ENCODE results near the gene ZFYVE27. TPM values are rescaled to one million over a fixed set of nuclear protein-coding genes. Genes with fewer than 3 reads are reported as not detected.

Gene ZFYVE27
- polyA plus RNA-seq, 1 donor from 2014 or later, result 135 TPM

DNA sequence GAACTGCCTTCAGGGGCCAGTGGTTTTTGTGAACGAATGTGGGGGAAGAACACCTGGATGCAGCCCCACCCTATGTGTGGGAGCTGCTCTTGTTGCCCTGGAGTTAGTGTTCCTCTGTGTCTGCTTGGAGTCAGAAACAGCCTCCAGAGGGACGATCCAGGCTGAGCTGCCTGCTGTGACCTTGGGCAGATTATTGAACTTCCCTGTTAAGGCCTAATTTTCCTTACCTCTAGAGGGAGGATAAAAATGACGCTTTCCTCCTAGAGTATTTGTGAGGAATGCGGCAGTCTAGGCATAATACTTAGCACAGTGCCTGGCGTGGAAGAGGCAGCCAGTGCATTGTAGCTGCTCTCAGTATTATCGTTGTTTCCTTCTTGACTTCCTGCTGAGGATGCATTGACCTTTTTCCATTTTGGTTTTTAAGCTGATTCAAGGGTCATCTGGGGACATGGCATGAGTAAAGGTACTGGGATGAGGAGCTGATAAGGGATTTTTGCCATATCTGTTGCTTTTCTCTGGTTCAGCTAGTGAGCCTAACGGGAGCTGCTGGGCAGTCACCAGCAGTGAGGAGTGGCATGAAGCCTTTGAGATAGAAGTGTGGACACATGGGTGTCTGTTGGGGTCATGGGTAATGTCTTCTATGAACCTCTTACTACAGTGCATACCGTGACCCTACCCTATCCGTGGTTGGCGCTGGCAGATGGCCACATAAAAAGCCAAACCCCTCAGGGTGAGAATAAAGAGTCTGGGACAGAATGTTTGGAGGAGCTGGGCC is 6.4 kb downstream of the ZFYVE27 start:
- Histone ChIP-seq H3K9me3 (ENCODE audit: low read length) (no peaks in the 10 kb centered on the region), H4K20me1 (ENCODE audit: insufficient read depth) (no peaks in the 10 kb centered on the region), H3K4me3 (ENCODE audit: low read length) (no peak overlapping the region), H3F3A (ENCODE audit: insufficient read depth, low read length, poor library complexity, severe bottlenecking) (no peaks in the 10 kb centered on the region), H3K27ac (ENCODE audit: low read length) (no peak overlapping the region), H3K27me3 (ENCODE audit: insufficient read depth, low read depth, low read length) (no peaks in the 10 kb centered on the region), H2AFZ (ENCODE audit: low read depth, low read length) (no peak overlapping the region), H3K79me2 (replicated peaks; ENCODE audit: insufficient read depth, low read length) (peaks cover 17% of the 10 kb centered on the region), H3K9ac (ENCODE audit: low read length) (no peak overlapping the region), H3K9me2 (ENCODE audit: insufficient read depth, low read length) (no peaks in the 10 kb centered on the region), H3K4me2 (ENCODE audit: low read length) (no peak overlapping the region), H3K36me3 (ENCODE audit: insufficient read depth, low read length) (no peaks in the 10 kb centered on the region)
- TF ChIP-seq RAD21 (conservative IDR thresholded peaks at IDR 0.05) (no peak), TAF1 (IDR thresholded peaks at IDR 0.05; ENCODE audit: low read depth) (no peak)

DNA sequence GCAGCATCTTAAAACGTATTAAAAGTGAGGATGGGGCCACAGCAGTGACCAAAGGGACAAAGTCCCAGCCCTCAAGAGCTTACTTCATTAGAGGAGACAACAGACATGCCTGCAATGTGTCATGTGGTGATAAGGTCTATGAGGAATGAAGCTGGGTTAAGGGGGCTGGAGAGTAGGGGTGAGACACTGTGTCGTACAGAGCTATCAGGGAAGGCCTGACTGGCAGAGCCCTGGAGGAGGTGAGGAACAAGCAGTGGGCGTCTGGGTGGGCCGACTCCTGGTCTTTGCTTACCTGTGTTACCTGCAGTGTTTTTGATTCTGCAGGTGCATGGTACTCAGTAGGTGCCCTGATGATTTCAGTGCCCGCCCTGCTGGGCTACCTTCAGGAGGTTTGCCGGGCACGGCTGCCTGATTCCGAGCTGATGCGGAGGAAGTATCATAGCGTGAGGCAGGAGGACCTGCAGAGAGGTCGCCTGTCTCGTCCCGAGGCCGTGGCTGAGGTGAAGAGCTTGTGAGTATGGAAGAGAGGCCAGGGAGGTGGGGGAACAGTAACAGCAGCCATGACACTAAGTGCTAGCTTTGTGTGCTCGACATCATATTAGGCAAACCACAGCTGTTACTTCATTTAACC is 7.6 kb downstream of the ZFYVE27 start:
- Histone ChIP-seq H3K9me3 (ENCODE audit: low read length) (no peaks in the 10 kb centered on the region), H3K27ac (ENCODE audit: low read length) (no peak overlapping the region), H3K4me3 (ENCODE audit: low read length) (no peak overlapping the region), H3K9ac (ENCODE audit: low read length) (no peak overlapping the region), H3K79me2 (replicated peaks; ENCODE audit: insufficient read depth, low read length) (peaks cover 7% of the 10 kb centered on the region), H3K36me3 (ENCODE audit: insufficient read depth, low read length) (no peaks in the 10 kb centered on the region), H3K27me3 (ENCODE audit: insufficient read depth, low read depth, low read length) (no peaks in the 10 kb centered on the region), H4K20me1 (ENCODE audit: insufficient read depth) (no peaks in the 10 kb centered on the region), H2AFZ (ENCODE audit: low read depth, low read length) (no peak overlapping the region), H3F3A (ENCODE audit: insufficient read depth, low read length, poor library complexity, severe bottlenecking) (no peaks in the 10 kb centered on the region), H3K4me2 (ENCODE audit: low read length) (no peak overlapping the region), H3K9me2 (ENCODE audit: insufficient read depth, low read length) (no peaks in the 10 kb centered on the region)
- TF ChIP-seq, protein P1, sequence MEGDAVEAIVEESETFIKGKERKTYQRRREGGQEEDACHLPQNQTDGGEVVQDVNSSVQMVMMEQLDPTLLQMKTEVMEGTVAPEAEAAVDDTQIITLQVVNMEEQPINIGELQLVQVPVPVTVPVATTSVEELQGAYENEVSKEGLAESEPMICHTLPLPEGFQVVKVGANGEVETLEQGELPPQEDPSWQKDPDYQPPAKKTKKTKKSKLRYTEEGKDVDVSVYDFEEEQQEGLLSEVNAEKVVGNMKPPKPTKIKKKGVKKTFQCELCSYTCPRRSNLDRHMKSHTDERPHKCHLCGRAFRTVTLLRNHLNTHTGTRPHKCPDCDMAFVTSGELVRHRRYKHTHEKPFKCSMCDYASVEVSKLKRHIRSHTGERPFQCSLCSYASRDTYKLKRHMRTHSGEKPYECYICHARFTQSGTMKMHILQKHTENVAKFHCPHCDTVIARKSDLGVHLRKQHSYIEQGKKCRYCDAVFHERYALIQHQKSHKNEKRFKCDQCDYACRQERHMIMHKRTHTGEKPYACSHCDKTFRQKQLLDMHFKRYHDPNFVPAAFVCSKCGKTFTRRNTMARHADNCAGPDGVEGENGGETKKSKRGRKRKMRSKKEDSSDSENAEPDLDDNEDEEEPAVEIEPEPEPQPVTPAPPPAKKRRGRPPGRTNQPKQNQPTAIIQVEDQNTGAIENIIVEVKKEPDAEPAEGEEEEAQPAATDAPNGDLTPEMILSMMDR (IDR thresholded peaks at IDR 0.05; ENCODE audit: poor library complexity, severe bottlenecking), result no peak
- TF ChIP-seq EZH2 (IDR thresholded peaks at IDR 0.05; ENCODE audit: borderline replicate concordance, insufficient read depth, low read length, poor library complexity, severe bottlenecking), result no peak

DNA sequence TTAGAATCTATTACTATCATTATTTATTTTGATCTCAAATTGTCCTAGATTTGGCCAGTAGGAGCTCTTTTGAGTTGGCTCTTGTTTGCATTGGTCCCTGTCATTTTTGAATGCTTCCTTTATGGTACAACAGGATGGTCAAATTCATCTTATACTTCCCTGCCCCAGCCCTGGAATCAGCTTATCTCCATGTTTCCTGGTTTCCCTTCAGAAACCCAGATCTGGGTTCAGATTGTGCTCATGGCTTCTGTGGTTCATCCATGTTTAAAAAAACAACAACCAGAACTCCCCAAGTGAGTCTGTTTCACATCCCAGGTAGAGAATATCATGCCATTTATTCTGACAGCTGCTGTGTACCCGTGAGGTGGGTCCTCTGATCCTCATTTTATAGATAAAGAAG is 10.6 kb downstream of the ZFYVE27 start:
- no peaks in the 10 kb centered on the region for H4K20me1 ChIP-seq (ENCODE audit: insufficient read depth)
- no peak overlapping the region for H3K4me3 ChIP-seq (ENCODE audit: low read length)
- H3K4me2 ChIP-seq (ENCODE audit: low read length), result no peak overlapping the region
- no peak overlapping the region for H2AFZ ChIP-seq (ENCODE audit: low read depth, low read length)
- H3K9me2 ChIP-seq (ENCODE audit: insufficient read depth, low read length), result no peaks in the 10 kb centered on the region
- no peak for TF ChIP-seq RAD21 (conservative IDR thresholded peaks at IDR 0.05)
- TF ChIP-seq, protein P2, sequence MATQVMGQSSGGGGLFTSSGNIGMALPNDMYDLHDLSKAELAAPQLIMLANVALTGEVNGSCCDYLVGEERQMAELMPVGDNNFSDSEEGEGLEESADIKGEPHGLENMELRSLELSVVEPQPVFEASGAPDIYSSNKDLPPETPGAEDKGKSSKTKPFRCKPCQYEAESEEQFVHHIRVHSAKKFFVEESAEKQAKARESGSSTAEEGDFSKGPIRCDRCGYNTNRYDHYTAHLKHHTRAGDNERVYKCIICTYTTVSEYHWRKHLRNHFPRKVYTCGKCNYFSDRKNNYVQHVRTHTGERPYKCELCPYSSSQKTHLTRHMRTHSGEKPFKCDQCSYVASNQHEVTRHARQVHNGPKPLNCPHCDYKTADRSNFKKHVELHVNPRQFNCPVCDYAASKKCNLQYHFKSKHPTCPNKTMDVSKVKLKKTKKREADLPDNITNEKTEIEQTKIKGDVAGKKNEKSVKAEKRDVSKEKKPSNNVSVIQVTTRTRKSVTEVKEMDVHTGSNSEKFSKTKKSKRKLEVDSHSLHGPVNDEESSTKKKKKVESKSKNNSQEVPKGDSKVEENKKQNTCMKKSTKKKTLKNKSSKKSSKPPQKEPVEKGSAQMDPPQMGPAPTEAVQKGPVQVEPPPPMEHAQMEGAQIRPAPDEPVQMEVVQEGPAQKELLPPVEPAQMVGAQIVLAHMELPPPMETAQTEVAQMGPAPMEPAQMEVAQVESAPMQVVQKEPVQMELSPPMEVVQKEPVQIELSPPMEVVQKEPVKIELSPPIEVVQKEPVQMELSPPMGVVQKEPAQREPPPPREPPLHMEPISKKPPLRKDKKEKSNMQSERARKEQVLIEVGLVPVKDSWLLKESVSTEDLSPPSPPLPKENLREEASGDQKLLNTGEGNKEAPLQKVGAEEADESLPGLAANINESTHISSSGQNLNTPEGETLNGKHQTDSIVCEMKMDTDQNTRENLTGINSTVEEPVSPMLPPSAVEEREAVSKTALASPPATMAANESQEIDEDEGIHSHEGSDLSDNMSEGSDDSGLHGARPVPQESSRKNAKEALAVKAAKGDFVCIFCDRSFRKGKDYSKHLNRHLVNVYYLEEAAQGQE (IDR thresholded peaks at IDR 0.05; ENCODE audit: borderline replicate concordance), result no peak
- TF ChIP-seq SMC3 (conservative IDR thresholded peaks at IDR 0.05; ENCODE audit: poor library complexity), result no peak
- no peak for TF ChIP-seq EZH2 (IDR thresholded peaks at IDR 0.05; ENCODE audit: borderline replicate concordance, insufficient read depth, low read length, poor library complexity, severe bottlenecking)
- no peak for TF ChIP-seq MXI1 (conservative IDR thresholded peaks at IDR 0.05; ENCODE audit: poor library complexity, severe bottlenecking)
- no peak for TF ChIP-seq EP300 (conservative IDR thresholded peaks at IDR 0.05; ENCODE audit: poor library complexity, severe bottlenecking)
- TF ChIP-seq, protein P1 (IDR thresholded peaks at IDR 0.05; ENCODE audit: poor library complexity, severe bottlenecking), result no peak
- H3K9me3 ChIP-seq (ENCODE audit: low read length), result no peaks in the 10 kb centered on the region
- no peak overlapping the region for H3K27ac ChIP-seq (ENCODE audit: low read length)
- no peaks in the 10 kb centered on the region for H3K36me3 ChIP-seq (ENCODE audit: insufficient read depth, low read length)
- H3F3A ChIP-seq (ENCODE audit: insufficient read depth, low read length, poor library complexity, severe bottlenecking), result no peaks in the 10 kb centered on the region
- H3K27me3 ChIP-seq (ENCODE audit: insufficient read depth, low read depth, low read length), result no peaks in the 10 kb centered on the region
- H3K79me2 ChIP-seq (replicated peaks; ENCODE audit: insufficient read depth, low read length), result no peaks in the 10 kb centered on the region
- H3K9ac ChIP-seq (ENCODE audit: low read length), result no peak overlapping the region

Data from neural cell (in vitro differentiated cells).